ENCODE data around the gene OSBPL5. TPM values are rescaled to one million over a fixed set of nuclear protein-coding genes. Genes with fewer than 3 reads are reported as not detected.

OSBPL5 gene
- total RNA-seq, 1 donor from 2014 or later: 92.0 TPM

- TF ChIP-seq, protein P1, sequence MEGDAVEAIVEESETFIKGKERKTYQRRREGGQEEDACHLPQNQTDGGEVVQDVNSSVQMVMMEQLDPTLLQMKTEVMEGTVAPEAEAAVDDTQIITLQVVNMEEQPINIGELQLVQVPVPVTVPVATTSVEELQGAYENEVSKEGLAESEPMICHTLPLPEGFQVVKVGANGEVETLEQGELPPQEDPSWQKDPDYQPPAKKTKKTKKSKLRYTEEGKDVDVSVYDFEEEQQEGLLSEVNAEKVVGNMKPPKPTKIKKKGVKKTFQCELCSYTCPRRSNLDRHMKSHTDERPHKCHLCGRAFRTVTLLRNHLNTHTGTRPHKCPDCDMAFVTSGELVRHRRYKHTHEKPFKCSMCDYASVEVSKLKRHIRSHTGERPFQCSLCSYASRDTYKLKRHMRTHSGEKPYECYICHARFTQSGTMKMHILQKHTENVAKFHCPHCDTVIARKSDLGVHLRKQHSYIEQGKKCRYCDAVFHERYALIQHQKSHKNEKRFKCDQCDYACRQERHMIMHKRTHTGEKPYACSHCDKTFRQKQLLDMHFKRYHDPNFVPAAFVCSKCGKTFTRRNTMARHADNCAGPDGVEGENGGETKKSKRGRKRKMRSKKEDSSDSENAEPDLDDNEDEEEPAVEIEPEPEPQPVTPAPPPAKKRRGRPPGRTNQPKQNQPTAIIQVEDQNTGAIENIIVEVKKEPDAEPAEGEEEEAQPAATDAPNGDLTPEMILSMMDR (IDR thresholded peaks at IDR 0.05): no peak
- no peaks in the 10 kb centered on the region for H3K27me3 ChIP-seq
- H3K9me3 ChIP-seq: no peaks in the 10 kb centered on the region
- DNase-seq (ENCODE audit: low spot score in 2 of 2): peak in 1 of 2 donors; percentile 53
- no peaks in the 10 kb centered on the region for H3K4me1 ChIP-seq
- H3K27ac ChIP-seq: no peak overlapping the region
- peaks cover 3% of the 10 kb centered on the region in 2 donors for H3K36me3 ChIP-seq
- intact Hi-C loops (cut with DNase I): no loop called here
- no peak overlapping the region for H3K4me3 ChIP-seq
These were observed 31.6 kb downstream of the OSBPL5 start for GRCh38 chr11:3133261-3134217.

DNA sequence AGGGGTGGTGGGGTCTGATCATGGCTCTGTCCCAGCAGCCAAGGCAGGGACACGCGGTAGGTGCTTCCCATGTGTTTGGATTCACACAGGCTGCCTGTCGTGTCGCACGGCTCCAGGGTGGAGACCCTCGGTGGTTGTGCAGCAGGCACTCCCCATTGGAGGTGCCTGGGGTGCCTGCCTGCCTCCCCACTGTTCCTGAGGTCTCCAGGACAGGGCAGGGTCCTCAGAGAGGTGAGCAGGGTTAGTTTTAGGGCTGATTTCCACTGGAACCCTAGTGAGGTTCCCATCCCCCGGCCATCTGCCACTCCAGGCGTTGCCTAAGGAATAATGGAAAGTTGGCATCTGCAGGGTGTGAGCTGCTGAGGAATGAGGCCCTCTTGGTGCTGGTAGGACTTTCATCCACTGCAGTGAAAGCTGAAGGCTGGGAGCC, 32.3 kb downstream of the OSBPL5 start:
- no peak for DNase-seq (ENCODE audit: low spot score in 2 of 2)
- H3K27me3 ChIP-seq: no peaks in the 10 kb centered on the region
- no peak overlapping the region for H3K4me3 ChIP-seq
- peaks cover 8 to 10% of the 10 kb centered on the region in 2 donors for H3K36me3 ChIP-seq
- no peaks in the 10 kb centered on the region for H3K9me3 ChIP-seq
- intact Hi-C loops (cut with DNase I): no loop called here
- TF ChIP-seq, protein P1 (IDR thresholded peaks at IDR 0.05): no peak
- no peaks in the 10 kb centered on the region for H3K4me1 ChIP-seq
- no peak overlapping the region for H3K27ac ChIP-seq

- peaks cover 8 to 12% of the 10 kb centered on the region in 2 donors for H3K36me3 ChIP-seq
- TF ChIP-seq, protein P1 (IDR thresholded peaks at IDR 0.05): no peak
- intact Hi-C loops (cut with DNase I): no loop called here
- peak in 1 of 2 donors; percentile 55 for DNase-seq (ENCODE audit: low spot score in 2 of 2)
- no peaks in the 10 kb centered on the region for H3K9me3 ChIP-seq
- H3K27me3 ChIP-seq: no peaks in the 10 kb centered on the region
- no peaks in the 10 kb centered on the region for H3K4me1 ChIP-seq
- H3K27ac ChIP-seq: no peak overlapping the region
- H3K4me3 ChIP-seq: no peak overlapping the region
These were observed 32.8 kb downstream of the OSBPL5 start for GRCh38 chr11:3132271-3132781.

DNA sequence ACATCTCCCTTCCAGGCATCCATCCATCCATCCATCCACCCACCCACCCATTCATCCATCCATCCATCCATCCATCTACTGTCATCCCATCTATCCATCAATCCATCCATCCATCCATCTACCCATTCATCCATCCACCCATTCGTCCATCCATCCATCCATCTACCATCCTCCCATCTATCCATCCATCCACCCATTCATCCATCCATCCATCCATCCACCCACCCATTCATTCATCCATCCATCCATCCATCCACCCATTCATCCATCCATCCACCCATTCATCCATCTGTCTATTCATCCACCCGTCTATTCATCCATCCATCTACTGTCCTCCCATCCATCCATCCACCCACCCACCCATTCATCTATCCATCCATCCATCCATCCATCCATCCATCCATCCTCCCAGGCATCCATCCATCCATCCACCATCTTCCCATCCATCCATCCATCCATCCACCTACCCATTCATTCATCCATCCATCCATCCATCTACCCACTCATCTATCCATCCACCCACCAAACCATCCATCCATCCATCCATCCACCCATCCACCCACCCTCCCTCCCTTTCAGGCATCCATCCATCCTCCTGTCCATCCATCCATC, 33.7 kb downstream of the OSBPL5 start:
- Histone ChIP-seq H3K4me1 (no peaks in the 10 kb centered on the region), H3K4me3 (no peak overlapping the region), H3K27ac (no peak overlapping the region), H3K36me3 (peaks cover 16 to 17% of the 10 kb centered on the region in 2 donors), H3K27me3 (no peaks in the 10 kb centered on the region), H3K9me3 (no peaks in the 10 kb centered on the region)
- intact Hi-C loops (cut with DNase I): no loop called here
- TF ChIP-seq, protein P1 (IDR thresholded peaks at IDR 0.05): no peak
- no peak for DNase-seq (ENCODE audit: low spot score in 2 of 2)

DNA sequence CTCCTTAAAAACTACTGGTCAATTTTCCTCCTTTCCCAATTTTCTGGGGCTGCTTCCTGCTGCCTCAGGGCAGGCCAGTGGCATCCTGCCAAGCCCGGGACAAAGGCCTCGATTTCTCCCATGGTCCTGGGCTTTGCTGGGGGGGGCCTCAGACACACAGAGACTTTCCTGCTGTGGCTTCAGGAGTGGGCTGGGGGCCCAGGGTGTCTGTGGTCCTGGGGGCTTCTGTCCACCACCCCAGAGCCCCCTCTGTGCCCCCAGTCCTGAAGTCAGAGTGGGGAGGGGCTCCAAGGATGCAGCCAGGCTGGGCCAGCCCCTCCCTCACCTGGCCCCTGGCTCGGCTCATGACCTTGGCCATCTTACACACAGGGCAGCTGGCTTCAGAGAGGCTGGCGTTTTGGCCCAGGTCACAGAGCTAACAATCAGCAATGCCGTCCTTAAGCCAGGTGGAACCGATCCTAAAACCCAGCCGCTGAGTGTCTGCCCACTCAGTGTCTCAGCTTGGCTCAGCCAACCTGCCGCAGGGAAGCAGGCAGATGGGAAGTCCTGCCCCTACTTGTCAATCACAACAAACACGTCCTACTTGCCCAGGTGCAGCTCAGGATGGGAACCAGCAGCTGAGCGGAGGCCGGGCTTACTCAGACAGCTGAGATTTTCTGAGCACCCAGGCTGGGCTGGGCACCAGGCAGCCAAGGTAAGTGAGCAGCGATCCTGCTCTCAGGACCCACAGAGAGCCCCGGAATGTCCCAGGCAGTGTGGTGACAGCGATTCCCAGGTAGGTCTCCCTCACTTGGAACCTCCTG, 34.6 kb downstream of the OSBPL5 start:
- Histone ChIP-seq H3K9me3 (no peaks in the 10 kb centered on the region), H3K27me3 (no peaks in the 10 kb centered on the region), H3K4me1 (no peaks in the 10 kb centered on the region), H3K27ac (no peak overlapping the region), H3K36me3 (peaks cover 21% of the 10 kb centered on the region in 2 donors), H3K4me3 (no peak overlapping the region)
- DNase-seq (ENCODE audit: low spot score in 2 of 2): peak in 1 of 2 donors; percentile 56
- TF ChIP-seq, protein P1 (IDR thresholded peaks at IDR 0.05): no peak
- intact Hi-C loops (cut with DNase I): no loop called here
